K562 (cell line): Measurements from ENCODE around the gene DIPK1B. TPM values are rescaled to one million over a fixed set of nuclear protein-coding genes. Genes with fewer than 3 reads are reported as not detected.

Experiments
- ATAC-seq: fragments of 200-7000 bp; cut with Tn5 transposase; 3 replicates; pipeline ENCODE4 v1.9.1; 2020; ENCODE audit warnings: moderate library complexity
- BruUV-seq: library from RNA; stranded (reverse); fragments of 400-500 nt; replicated peaks from 2 replicates; lab custom pipeline; 2021; lab: Mats Ljungman, UMichigan
- CTCF ChIA-PET: fragments of 300-600 bp; formaldehyde crosslinking; extraction: SDS; loops from one replicate; lab custom pipeline; 2021; ENCODE audit warnings: low intra/inter-chr PET ratio; lab: Yijun Ruan, JAX
- POLR2A ChIA-PET: fragments of 300-600, 350-650 bp; sonication (Branson Sonifier 250); formaldehyde crosslinking; extraction: SDS; loops from one replicate; lab custom pipeline; 2021; ENCODE audit warnings: antibody characterized with exemption, inconsistent platforms; lab: Yijun Ruan, JAX
- DNase-seq, 4 experiments: peaks; one replicate each; pipeline versions ENCODE4 v3.0.0 to v3.0.0-alpha.2; 2011 to 2018; ENCODE audit warnings: low spot score in 3 of 4, mixed read lengths in 3 of 4; ENCODE audit errors: extremely low read depth in 1 of 4
- FAIRE-seq: peaks from 2 replicates; lab custom pipeline; 2011; peaks lifted over from hg19 to GRCh38; lab: Jason Lieb, UNC
- H2AFZ ChIP-seq: 2 replicates; pipeline ENCODE4 v1.6.0; 2011; ENCODE audit warnings: low read depth, low read length, control low read depth, inconsistent platforms
- H3K27ac ChIP-seq: fragments of 200-600 bp; 3 replicates; pipeline ENCODE4 v1.8.0; 2011; ENCODE audit warnings: low read depth, mild to moderate bottlenecking, control low read depth, inconsistent platforms, low read length, moderate library complexity, mixed read lengths; ENCODE audit errors: extremely low read depth
- H3K27me3 ChIP-seq, 2 experiments: fragments of 300-600 bp in 1 of 2; 2 replicates in 1 of 2; 3 replicates in 1 of 2; pipeline versions ENCODE4 v1.6.0 to v1.8.0; 2011; ENCODE audit warnings: inconsistent platforms in 2 of 2, low read length in 2 of 2, mild to moderate bottlenecking in 1 of 2, mixed read lengths in 1 of 2, moderate library complexity in 1 of 2; ENCODE audit not compliant: control insufficient read depth in 2 of 2, insufficient read depth in 2 of 2
- H3K36me3 ChIP-seq: fragments of 300-600 bp; 3 replicates; pipeline ENCODE4 v1.8.0; 2011; ENCODE audit warnings: mild to moderate bottlenecking, low read length, inconsistent platforms; ENCODE audit not compliant: control insufficient read depth, insufficient read depth
- H3K4me1 ChIP-seq, 2 experiments: fragments of 200-600 bp in 1 of 2; replicated peaks in 1 of 2; 2 replicates in 1 of 2; 3 replicates in 1 of 2; pipeline versions ENCODE4 v1.5.1 to v1.8.0; 2011; ENCODE audit warnings: inconsistent platforms in 2 of 2, low read length in 2 of 2, mild to moderate bottlenecking in 1 of 2, mixed read lengths in 1 of 2, moderate library complexity in 1 of 2; ENCODE audit not compliant: control insufficient read depth in 2 of 2, insufficient read depth in 2 of 2
- H3K4me2 ChIP-seq: 2 replicates; pipeline ENCODE4 v1.6.1; 2011; ENCODE audit warnings: low read length, control low read depth, inconsistent platforms, mixed read lengths; ENCODE audit not compliant: insufficient read depth
- H3K4me3 ChIP-seq: fragments of 200-600 bp; sonication (generic), shearing (Covaris generic); 2 replicates; pipeline ENCODE4 v1.5.1; 2016; ENCODE audit warnings: control low read depth, inconsistent platforms
- H3K79me2 ChIP-seq: fragments of 200-600 bp; 3 replicates; pipeline ENCODE4 v1.8.0; 2011; ENCODE audit warnings: low read length, inconsistent platforms; ENCODE audit not compliant: control insufficient read depth, insufficient read depth
- H3K9ac ChIP-seq, 2 experiments: 2 replicates each; pipeline versions ENCODE4 v1.6.0 to v1.6.1; 2011; ENCODE audit warnings: low read depth in 2 of 2, low read length in 2 of 2, control low read depth in 1 of 2, inconsistent platforms in 1 of 2, mild to moderate bottlenecking in 1 of 2, mixed read lengths in 1 of 2; ENCODE audit not compliant: insufficient read depth in 1 of 2
- H3K9me1 ChIP-seq: one replicate; pipeline ENCODE4 v1.6.0; 2011; ENCODE audit warnings: inconsistent platforms, mild to moderate bottlenecking, low read length, moderate library complexity; ENCODE audit not compliant: control insufficient read depth, insufficient read depth
- H3K9me3 ChIP-seq: replicated peaks from 2 replicates; pipeline ENCODE4 v1.5.1; 2011; ENCODE audit warnings: low read depth, low read length, inconsistent platforms; ENCODE audit not compliant: control insufficient read depth, insufficient read depth
- H4K20me1 ChIP-seq: replicated peaks from 2 replicates; pipeline ENCODE4 v1.6.1; 2011; ENCODE audit warnings: low read length, inconsistent platforms, mixed read lengths; ENCODE audit not compliant: control insufficient read depth, insufficient read depth
- BDP1 ChIP-seq: IDR thresholded peaks from 3 replicates; pipeline ENCODE4 v1.6.1; 2011; ENCODE audit not compliant: insufficient read length, insufficient read depth
- CHD1 ChIP-seq: fragments of 200-600 bp; sonication (generic); IDR thresholded peaks from one replicate; pipeline ENCODE4 v1.6.1; 2012; ENCODE audit warnings: mild to moderate bottlenecking, moderate library complexity, low read length, inconsistent platforms
- GATAD2B ChIP-seq: fragments of 450-650 bp; IDR thresholded peaks from 2 replicates; pipeline ENCODE4 v1.6.1; 2017; ENCODE audit warnings: mild to moderate bottlenecking, borderline replicate concordance
- HBP1 ChIP-seq: fragments of 450-650 bp; formaldehyde crosslinking; IDR thresholded peaks from 2 replicates; pipeline ENCODE4 v1.4.0; 2022; ENCODE audit warnings: missing genetic modification characterization
- KDM2B ChIP-seq: fragments of 250-450 bp; sonication (Bioruptor Pico); IDR thresholded peaks from 2 replicates; pipeline ENCODE4 v1.8.0; 2021; ENCODE audit warnings: mild to moderate bottlenecking, moderate library complexity
- MIER1 ChIP-seq: fragments of 450-650 bp; IDR thresholded peaks from 2 replicates; pipeline ENCODE4 v1.6.1; 2016; ENCODE audit warnings: antibody characterized with exemption, mild to moderate bottlenecking, low read depth
- POLR2G ChIP-seq: fragments of 200-400 bp; formaldehyde crosslinking; IDR thresholded peaks from 2 replicates; pipeline ENCODE4 v1.6.1; 2017; ENCODE audit warnings: low read depth, mild to moderate bottlenecking, antibody characterized with exemption, low read length, moderate library complexity
- SMAD4 ChIP-seq: fragments of 250-450 bp; sonication (Bioruptor Pico); conservative IDR thresholded peaks from 2 replicates; pipeline ENCODE4 v1.8.0; 2021; ENCODE audit warnings: inconsistent platforms, mild to moderate bottlenecking, moderate library complexity
- STAT5B ChIP-seq: fragments of 250-450 bp; sonication (Bioruptor Pico); IDR thresholded peaks from 2 replicates; pipeline ENCODE4 v1.8.0; 2021; ENCODE audit warnings: mild to moderate bottlenecking, inconsistent platforms
- ZBTB2 ChIP-seq: fragments of 450-650 bp; IDR thresholded peaks from 2 replicates; pipeline ENCODE4 v1.6.1; 2016; ENCODE audit warnings: antibody characterized with exemption
- ZNF232 ChIP-seq: sonication (generic); formaldehyde crosslinking; IDR thresholded peaks from 2 replicates; pipeline ENCODE4 v1.8.0; 2022; ENCODE audit warnings: mild to moderate bottlenecking, missing genetic modification reagents
- WGBS: fragments of 100-300 bp; shearing (Covaris generic); methylation state at CpG from one replicate; pipeline ENCODE4 v1.1.6; 2016; ENCODE audit warnings: low coverage, mixed read lengths; ENCODE audit not compliant: insufficient coverage; ENCODE audit errors: missing lambda C conversion rate; 5-methylcytosine and 5-hydroxymethylcytosine counted together
- in situ Hi-C: fragments of 300-500 bp; cut with MboI; formaldehyde crosslinking; loops from 4 replicates; pipeline ENCODE4 v1.15.0; 2018; ENCODE audit warnings: inconsistent platforms, mixed read lengths
- intact Hi-C: fragments of 100-400 bp; cut with micrococcal nuclease; formaldehyde crosslinking; loops from 2 replicates; pipeline ENCODE4 v1.14.2; 2022
- polyA plus RNA-seq, 8 experiments: library from polyadenylated mRNA; depleted of rRNA in 4 of 8; stranded (reverse) in 5 of 8; unstranded in 3 of 8; fragments of >200 nt; fragmentation: Nextera tagmentation in 2 of 8; fragmentation: Illumina TruSeq in 1 of 8; extraction: Ambion mirVana in 2 of 8; extraction: Trizol in 1 of 8; gene quantifications; 2 replicates each; pipeline versions ENCODE4 v1.2.1 to v1.2.3, GENCODE V29; 2011 to 2014; ENCODE audit warnings: inconsistent platforms in 1 of 8, missing spikeins in 1 of 8
- total RNA-seq, 7 experiments: library from RNA; depleted of rRNA in 6 of 7; stranded (reverse); fragments of >200 nt in 6 of 7; fragmentation: Illumina TruSeq in 2 of 7; extraction: Trizol in 2 of 7; gene quantifications; 2 replicates each; pipeline versions ENCODE4 v1.2.1 to v1.2.3, GENCODE V29; 2011 to 2021; ENCODE audit warnings: low replicate concordance in 1 of 7

DIPK1B gene
- total and polyA plus RNA-seq, 9 of the 15 experiments (the other 6 are each of a cell fraction or from before 2014, with no cell fraction given) = 0.08 to 22.3 (median 5.9) TPM

GRCh38 chr9:136673975-136674785, 38.2 kb upstream of the DIPK1B start:
- peaks cover 9% of the 10 kb centered on the region for H3K79me2 ChIP-seq
- no peaks in the 10 kb centered on the region for H3K27me3 ChIP-seq
- peaks cover 65% of the 10 kb centered on the region; the same call in 2 of the 3 replicates for H3K36me3 ChIP-seq
- peak overlapping the region; percentile 27; the same call in 1 of the 3 replicates for H3K27ac ChIP-seq
- H2AFZ ChIP-seq = no peak overlapping the region
- ATAC-seq = no peak
- H3K9ac ChIP-seq = peak overlapping the region in 1 of 2 experiments; percentile 82; a peak in 2 of 4 replicates
- no peak overlapping the region for H3K4me2 ChIP-seq
- intact Hi-C loops (no loop called here), in situ Hi-C loops (no loop called here)
- no peaks in the 10 kb centered on the region for H3K9me3 ChIP-seq
- no peak for FAIRE-seq
- peak in 2 of 4 experiments; percentile 42 to 67 for DNase-seq
- ChIA-PET CTCF (no interaction called here), POLR2A (interaction anchor here (0.8 to 2.1 kb wide), 8 partner anchors 10 to 55 kb away, joined by 3 to 7 read pairs (median 4); no protein-coding TSS in a partner anchor)
- H3K9me1 ChIP-seq = no peaks in the 10 kb centered on the region
- peaks cover 10 to 99% of the 10 kb centered on the region in 2 experiments; a peak in 4 of 5 replicates for H3K4me1 ChIP-seq
- 67% methylated on average over 26 of the region's 26 CpGs for WGBS
- BruUV-seq = no TSS peak
- peaks cover 35% of the 10 kb centered on the region for H4K20me1 ChIP-seq
- no peak overlapping the region for H3K4me3 ChIP-seq
- TF ChIP-seq ZNF232 (CRISPR knock-in tag) (no peak), BDP1 (no peak), HBP1 (CRISPR knock-in tag) (0 out of 2 replicates have a peak, but pooled peaks have one; percentile 5), SMAD4 (CRISPR knock-in tag) (no peak), ZBTB2 (0 out of 2 replicates have a peak, but pooled peaks have one; percentile 15), KDM2B (CRISPR knock-in tag) (no peak), GATAD2B (peak; percentile 47; the same call in 1 of the 2 replicates), CHD1 (no peak), STAT5B (CRISPR knock-in tag) (no peak), POLR2G (peak; percentile 82), MIER1 (0 out of 2 replicates have a peak, but pooled peaks have one; percentile 15)
